Measurements from ENCODE around the gene KLHL24.
"Not testable (repeated sequence)": the region's sequence is repeated elsewhere in the genome, so short reads cannot be mapped to it uniquely, and the experiment has no call there.

KLHL24 gene

GRCh38 chr3:183635431-183636220, at the start of gene KLHL24:
TSS of gene KLHL24 (plus strand) at chr3:183635623. CDS start at chr3:183650357, 14,734 bp downstream.
- peak; percentile 71 for DNase-seq

GRCh38 chr3:183586477-183586876, 48.9 kb upstream of the KLHL24 start:
- DNase-seq, result no peak

GRCh38 chr3:183587336-183587735, 48.1 kb upstream of the KLHL24 start:
- no peak for DNase-seq

- DNase-seq, result no peak
Observed at GRCh38 chr3:183590442-183590841, 45.0 kb upstream of the KLHL24 start.

- no peak for DNase-seq
Observed at GRCh38 chr3:183591881-183592521, 43.4 kb upstream of the KLHL24 start.

- no peak for DNase-seq
Observed at GRCh38 chr3:183592821-183593220, 42.6 kb upstream of the KLHL24 start.

GRCh38 chr3:183594636-183595035, 40.8 kb upstream of the KLHL24 start:
- DNase-seq, result no peak

GRCh38 chr3:183597959-183598358, 37.5 kb upstream of the KLHL24 start:
- DNase-seq, result no peak

GRCh38 chr3:183611326-183611725, 24.1 kb upstream of the KLHL24 start:
- DNase-seq, result not testable (repeated sequence)

GRCh38 chr3:183613366-183614285, 21.8 kb upstream of the KLHL24 start:
- no peak for DNase-seq

GRCh38 chr3:183618542-183618941, 16.9 kb upstream of the KLHL24 start:
- no peak for DNase-seq

- no peak for DNase-seq
Observed at GRCh38 chr3:183619010-183619409, 16.4 kb upstream of the KLHL24 start.

GRCh38 chr3:183619624-183620251, 15.7 kb upstream of the KLHL24 start:
- DNase-seq, result no peak

- no peak for DNase-seq
Observed at GRCh38 chr3:183620252-183620628, 15.2 kb upstream of the KLHL24 start.

- not testable (repeated sequence) for DNase-seq
Observed at GRCh38 chr3:183622473-183622872, 12.9 kb upstream of the KLHL24 start.

- no peak for DNase-seq
Observed at GRCh38 chr3:183626877-183627594, 8.4 kb upstream of the KLHL24 start.

GRCh38 chr3:183629546-183630301, 5.7 kb upstream of the KLHL24 start:
- no peak for DNase-seq

GRCh38 chr3:183631715-183632114, 3.7 kb upstream of the KLHL24 start:
- no peak for DNase-seq

- not testable (repeated sequence) for DNase-seq
Observed at GRCh38 chr3:183632725-183633124, 2.7 kb upstream of the KLHL24 start.

- no peak for DNase-seq
Observed at GRCh38 chr3:183634707-183635106, 716 bp upstream of the KLHL24 start.

GRCh38 chr3:183635107-183635430, 354 bp upstream of the KLHL24 start:
- no peak for DNase-seq
